WTC11 (cell line): ENCODE results near the gene PKLR. TPM values are rescaled to one million over a fixed set of nuclear protein-coding genes. Genes with fewer than 3 reads are reported as not detected.

Experiments used
- ATAC-seq: fragments of 200-7000 bp; cut with Tn5 transposase; 2 replicates; pipeline ENCODE4 v1.10.0; 2021; ENCODE audit warnings: mild to moderate bottlenecking, moderate library complexity
- CTCF ChIA-PET: fragments of 300-600 bp; sonication (Branson Sonifier 250); formaldehyde crosslinking; loops from one replicate; lab custom pipeline; 2021; ENCODE audit warnings: antibody characterized with exemption; lab: Charles Lee
- POLR2A ChIA-PET: fragments of 350-600 bp; sonication (Branson Sonifier 250); formaldehyde crosslinking; loops from one replicate; lab custom pipeline; 2021; ENCODE audit warnings: antibody characterized with exemption; lab: Charles Lee
- DNase-seq: peaks from one replicate; pipeline ENCODE4 v3.0.0; 2021; ENCODE audit warnings: low spot score
- H3K27ac Mint-ChIP-seq: 2 replicates; pipeline ENCODE4 v1.8.0; 2021; ENCODE audit warnings: mixed read lengths
- H3K27me3 Mint-ChIP-seq: 2 replicates; pipeline ENCODE4 v1.8.0; 2021; ENCODE audit warnings: low read depth, mild to moderate bottlenecking, moderate library complexity, mixed read lengths
- H3K36me3 Mint-ChIP-seq: 2 replicates; pipeline ENCODE4 v1.8.0; 2021; ENCODE audit warnings: mixed read lengths
- H3K4me1 Mint-ChIP-seq: 2 replicates; pipeline ENCODE4 v1.8.0; 2022; ENCODE audit warnings: mixed read lengths
- H3K4me3 Mint-ChIP-seq: 2 replicates; pipeline ENCODE4 v1.8.0; 2021; ENCODE audit warnings: mild to moderate bottlenecking, moderate library complexity, mixed read lengths
- H3K9me3 Mint-ChIP-seq: 2 replicates; pipeline ENCODE4 v1.8.0; 2021; ENCODE audit warnings: mixed read lengths
- AFF4 ChIP-seq: sonication (generic); formaldehyde crosslinking; IDR thresholded peaks from 2 replicates; pipeline ENCODE4 v1.8.1; 2023; ENCODE audit warnings: mild to moderate bottlenecking, missing genetic modification reagents, borderline replicate concordance
- AR ChIP-seq: fragments of 250-450 bp; sonication (Bioruptor Pico); IDR thresholded peaks from 2 replicates; pipeline ENCODE4 v1.9.0; 2021; ENCODE audit warnings: mild to moderate bottlenecking
- FOXP4 ChIP-seq: sonication (generic); formaldehyde crosslinking; IDR thresholded peaks from 2 replicates; pipeline ENCODE4 v1.8.0; 2022; ENCODE audit warnings: mild to moderate bottlenecking, missing genetic modification reagents
- GTF2I ChIP-seq: fragments of 250-450 bp; sonication (Bioruptor Pico); conservative IDR thresholded peaks from 2 replicates; pipeline ENCODE4 v1.4.0; 2021; ENCODE audit warnings: mild to moderate bottlenecking
- JAZF1 ChIP-seq: fragments of 250-450 bp; sonication (Bioruptor Pico); IDR thresholded peaks from 2 replicates; pipeline ENCODE4 v1.9.0; 2021; ENCODE audit warnings: moderate library complexity, mild to moderate bottlenecking, inconsistent platforms
- JUN ChIP-seq: sonication (generic); formaldehyde crosslinking; IDR thresholded peaks from 2 replicates; pipeline ENCODE4 v1.8.0; 2023; ENCODE audit warnings: mild to moderate bottlenecking, missing genetic modification reagents
- NFE2L1 ChIP-seq: sonication (generic); formaldehyde crosslinking; IDR thresholded peaks from 2 replicates; pipeline ENCODE4 v1.8.1; 2023; ENCODE audit warnings: missing genetic modification reagents
- NFYB ChIP-seq: sonication (generic); formaldehyde crosslinking; conservative IDR thresholded peaks from 2 replicates; pipeline ENCODE4 v1.8.0; 2022; ENCODE audit warnings: low read depth, missing genetic modification reagents
- NR1H2 ChIP-seq: sonication (generic); formaldehyde crosslinking; IDR thresholded peaks from 2 replicates; pipeline ENCODE4 v1.9.0; 2021; ENCODE audit warnings: mild to moderate bottlenecking, moderate library complexity, missing genetic modification reagents
- RORB ChIP-seq: fragments of 250-450 bp; sonication (Bioruptor Pico); IDR thresholded peaks from 2 replicates; pipeline ENCODE4 v1.9.0; 2021; ENCODE audit warnings: mild to moderate bottlenecking
- TEAD4 ChIP-seq: sonication (generic); formaldehyde crosslinking; IDR thresholded peaks from 2 replicates; pipeline ENCODE4 v1.8.0; 2022; ENCODE audit warnings: mild to moderate bottlenecking, missing genetic modification reagents
- ZMAT4 ChIP-seq: fragments of 250-450 bp; sonication (Bioruptor Pico); IDR thresholded peaks from 2 replicates; pipeline ENCODE4 v1.9.0; 2021; ENCODE audit warnings: mild to moderate bottlenecking
- ZNF416 ChIP-seq: fragments of 250-450 bp; sonication (Bioruptor Pico); IDR thresholded peaks from 2 replicates; pipeline ENCODE4 v1.9.0; 2021; ENCODE audit warnings: mild to moderate bottlenecking, inconsistent platforms
- ZNF671 ChIP-seq: fragments of 250-450 bp; sonication (Bioruptor Pico); IDR thresholded peaks from 2 replicates; pipeline ENCODE4 v1.8.0; 2021; ENCODE audit warnings: mild to moderate bottlenecking
- total RNA-seq: library from RNA; stranded (reverse); gene quantifications from 3 replicates; pipeline ENCODE4 v1.2.3, GENCODE V29; 2021

Gene PKLR
- total RNA-seq, 1 experiment from 2014 or later: 1.5 TPM

GRCh38 chr1:155260276-155260675 is 41.0 kb downstream of the PKLR start (continued):
- TF ChIP-seq AFF4: no peak
- no peak for TF ChIP-seq AR (CRISPR knock-in tag)
- TF ChIP-seq ZMAT4 (CRISPR knock-in tag): no peak
- TF ChIP-seq GTF2I: no peak
- TF ChIP-seq NR1H2: no peak
- no peak for TF ChIP-seq NFE2L1 (CRISPR knock-in tag)
- TF ChIP-seq RORB: no peak
- TF ChIP-seq JAZF1: no peak

GRCh38 chr1:155256058-155256852 is 45.0 kb downstream of the PKLR start:
- Mint-ChIP-seq H3K27me3 (no peaks in the 10 kb centered on the region), H3K27ac (peak overlapping the region; percentile 76), H3K36me3 (peaks cover 22% of the 10 kb centered on the region), H3K4me3 (peak overlapping the region; percentile 80), H3K4me1 (peaks cover 21% of the 10 kb centered on the region), H3K9me3 (no peaks in the 10 kb centered on the region)
- ChIA-PET POLR2A (no interaction called here), CTCF (interaction anchor here (0.6 to 1.8 kb wide), 7 partner anchors 17 to 83 kb away, joined by 3 to 9 read pairs (median 5); partner anchors contain the start of genes CLK2, KRTCAP2, RUSC1 and TRIM46)
- no peak for ATAC-seq
- no peak for DNase-seq
- TF ChIP-seq FOXP4 (CRISPR knock-in tag) (no peak), ZNF416 (no peak), JUN (CRISPR knock-in tag) (no peak), ZNF671 (CRISPR knock-in tag) (no peak), TEAD4 (CRISPR knock-in tag) (peak; percentile 25; the same call in 1 of the 2 replicates), NFYB (no peak)
